ENCODE data around the gene CYTH1.

DNA sequence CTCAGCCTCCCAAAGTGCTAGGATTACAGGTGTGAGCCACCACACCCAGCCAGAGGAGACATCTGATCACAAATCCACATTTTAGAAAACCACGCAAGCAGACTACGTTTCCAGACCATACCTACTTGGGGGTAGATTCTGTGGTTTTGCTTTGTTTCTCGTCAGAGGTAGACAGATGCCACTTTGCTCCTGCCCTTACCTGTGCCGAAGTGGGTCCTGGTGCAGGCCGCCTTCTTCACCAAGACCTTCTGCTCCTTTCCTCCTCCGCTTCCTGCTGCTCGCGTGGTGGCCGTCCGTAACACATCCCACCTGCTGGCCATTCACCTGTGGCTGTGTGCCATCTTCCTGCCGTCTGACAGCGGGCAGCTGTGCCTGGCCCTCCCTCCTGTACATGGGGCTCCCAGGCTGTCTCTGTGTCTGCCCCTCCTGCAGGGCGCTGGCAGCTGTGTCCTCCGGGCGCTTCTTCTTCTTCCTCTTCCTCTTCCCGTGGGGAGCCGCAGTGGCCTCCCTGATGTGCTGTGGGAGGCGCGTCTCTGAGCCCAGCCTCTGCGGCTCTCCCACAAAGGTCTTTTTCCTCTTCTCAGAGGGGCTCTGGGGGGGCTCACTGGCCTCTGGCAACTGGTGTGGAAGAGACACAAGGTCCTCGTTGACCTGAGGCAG, 21.2 kb upstream of the CYTH1 start:
- TF ChIP-seq POLR2A (IDR thresholded peaks at IDR 0.05): no peak
- TF ChIP-seq CTCF (IDR thresholded peaks at IDR 0.05): no peak

Measured in Peyer's patch (tissue), 4 donors.